ENCODE data around the gene DMPK. TPM values are rescaled to one million over a fixed set of nuclear protein-coding genes. Genes with fewer than 3 reads are reported as not detected.

The DMPK gene
- total and polyA plus RNA-seq, 2 donors (not counting 1 experiment from before 2014, with no cell fraction given) = 54.7 to 115 TPM

DNA sequence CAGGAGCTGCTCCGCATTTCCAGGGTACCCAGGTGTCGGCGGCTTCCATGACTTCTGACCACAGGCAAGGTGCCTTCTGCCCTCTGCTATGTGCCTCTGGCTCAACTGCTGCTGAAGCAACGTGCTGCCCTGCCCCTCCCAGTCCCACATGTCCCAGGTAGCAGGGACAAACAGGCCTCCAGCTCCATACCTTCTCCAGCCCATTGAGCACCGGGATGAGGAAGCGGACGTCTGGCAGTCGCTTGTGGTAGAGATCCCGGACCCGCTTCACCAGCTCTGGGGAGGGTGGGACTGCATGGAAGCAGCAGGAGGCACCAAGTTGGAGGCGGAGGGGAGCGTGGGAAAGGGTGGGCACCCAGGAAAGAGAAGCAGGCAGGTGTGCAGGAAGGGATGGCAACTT, 40.9 kb upstream of the DMPK start:
- H3K4me3 ChIP-seq (replicated peaks in 1 of 4; ENCODE audit: control extremely low read depth in 1 of 4, insufficient read depth in 1 of 4, low read depth in 3 of 4, low read length in 4 of 4) = no peak overlapping the region
- TF ChIP-seq, protein P1, sequence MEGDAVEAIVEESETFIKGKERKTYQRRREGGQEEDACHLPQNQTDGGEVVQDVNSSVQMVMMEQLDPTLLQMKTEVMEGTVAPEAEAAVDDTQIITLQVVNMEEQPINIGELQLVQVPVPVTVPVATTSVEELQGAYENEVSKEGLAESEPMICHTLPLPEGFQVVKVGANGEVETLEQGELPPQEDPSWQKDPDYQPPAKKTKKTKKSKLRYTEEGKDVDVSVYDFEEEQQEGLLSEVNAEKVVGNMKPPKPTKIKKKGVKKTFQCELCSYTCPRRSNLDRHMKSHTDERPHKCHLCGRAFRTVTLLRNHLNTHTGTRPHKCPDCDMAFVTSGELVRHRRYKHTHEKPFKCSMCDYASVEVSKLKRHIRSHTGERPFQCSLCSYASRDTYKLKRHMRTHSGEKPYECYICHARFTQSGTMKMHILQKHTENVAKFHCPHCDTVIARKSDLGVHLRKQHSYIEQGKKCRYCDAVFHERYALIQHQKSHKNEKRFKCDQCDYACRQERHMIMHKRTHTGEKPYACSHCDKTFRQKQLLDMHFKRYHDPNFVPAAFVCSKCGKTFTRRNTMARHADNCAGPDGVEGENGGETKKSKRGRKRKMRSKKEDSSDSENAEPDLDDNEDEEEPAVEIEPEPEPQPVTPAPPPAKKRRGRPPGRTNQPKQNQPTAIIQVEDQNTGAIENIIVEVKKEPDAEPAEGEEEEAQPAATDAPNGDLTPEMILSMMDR (conservative IDR thresholded peaks at IDR 0.05 in 1 of 2, IDR thresholded peaks at IDR 0.05 in 1 of 2; ENCODE audit: low read depth in 1 of 2, low read length in 2 of 2) = no peak
- TF ChIP-seq EZH2 (IDR thresholded peaks at IDR 0.05; ENCODE audit: low read length, missing control alignments) = no peak
- no peak for DNase-seq (ENCODE audit: low read depth in 2 of 2)
- H4K20me1 ChIP-seq (ENCODE audit: control insufficient read depth, extremely low read depth, insufficient read depth, low read length) = no peaks in the 10 kb centered on the region
- no peak overlapping the region for H3K9ac ChIP-seq (ENCODE audit: insufficient read depth, low read length)
- H3K27me3 ChIP-seq (ENCODE audit: control insufficient read depth, insufficient read depth, low read length) = no peaks in the 10 kb centered on the region
- H2AFZ ChIP-seq (ENCODE audit: low read length) = no peak overlapping the region
- H3K36me3 ChIP-seq (ENCODE audit: control insufficient read depth, insufficient read depth, low read length) = peaks cover 36% of the 10 kb centered on the region
- H3K9me3 ChIP-seq (ENCODE audit: control insufficient read depth, insufficient read depth, low read depth, low read length) = no peaks in the 10 kb centered on the region
- no peak overlapping the region for H3K4me2 ChIP-seq (ENCODE audit: extremely low read depth, insufficient read depth, low read length)
- no peak overlapping the region for H3K27ac ChIP-seq (ENCODE audit: insufficient read depth, low read length)
- no peaks in the 10 kb centered on the region for H3K79me2 ChIP-seq (ENCODE audit: control insufficient read depth, insufficient read depth, low read length)
- no peaks in the 10 kb centered on the region for H3K4me1 ChIP-seq (ENCODE audit: control insufficient read depth, extremely low read depth, insufficient read depth, low read length)

- Histone ChIP-seq H4K20me1 (ENCODE audit: control insufficient read depth, extremely low read depth, insufficient read depth, low read length) (no peaks in the 10 kb centered on the region), H3K9me3 (ENCODE audit: control insufficient read depth, insufficient read depth, low read depth, low read length) (no peaks in the 10 kb centered on the region), H3K4me3 (replicated peaks in 1 of 4; ENCODE audit: control extremely low read depth in 1 of 4, insufficient read depth in 1 of 4, low read depth in 3 of 4, low read length in 4 of 4) (no peak overlapping the region), H3K79me2 (ENCODE audit: control insufficient read depth, insufficient read depth, low read length) (no peaks in the 10 kb centered on the region), H3K36me3 (ENCODE audit: control insufficient read depth, insufficient read depth, low read length) (peaks cover 39% of the 10 kb centered on the region), H3K4me2 (ENCODE audit: extremely low read depth, insufficient read depth, low read length) (no peak overlapping the region), H3K27ac (ENCODE audit: insufficient read depth, low read length) (no peak overlapping the region), H3K4me1 (ENCODE audit: control insufficient read depth, extremely low read depth, insufficient read depth, low read length) (no peaks in the 10 kb centered on the region), H3K9ac (ENCODE audit: insufficient read depth, low read length) (no peak overlapping the region), H2AFZ (ENCODE audit: low read length) (no peak overlapping the region), H3K27me3 (ENCODE audit: control insufficient read depth, insufficient read depth, low read length) (no peaks in the 10 kb centered on the region)
- TF ChIP-seq, protein P1 (conservative IDR thresholded peaks at IDR 0.05 in 1 of 2, IDR thresholded peaks at IDR 0.05 in 1 of 2; ENCODE audit: low read depth in 1 of 2, low read length in 2 of 2) = no peak
- TF ChIP-seq EZH2 (IDR thresholded peaks at IDR 0.05; ENCODE audit: low read length, missing control alignments) = no peak
- DNase-seq (ENCODE audit: low read depth in 2 of 2) = no peak
Measured at GRCh38 chr19:45822716-45823115, 40.4 kb upstream of the DMPK start.

- H3K27me3 ChIP-seq (ENCODE audit: control insufficient read depth, insufficient read depth, low read length) = no peaks in the 10 kb centered on the region
Measured at GRCh38 chr19:45821570-45821969, 39.3 kb upstream of the DMPK start.

More at GRCh38 chr19:45821570-45821969, 39.3 kb upstream of the DMPK start:
- H3K4me2 ChIP-seq (ENCODE audit: extremely low read depth, insufficient read depth, low read length) = no peak overlapping the region
- no peak overlapping the region for H3K9ac ChIP-seq (ENCODE audit: insufficient read depth, low read length)
- H4K20me1 ChIP-seq (ENCODE audit: control insufficient read depth, extremely low read depth, insufficient read depth, low read length) = no peaks in the 10 kb centered on the region
- H3K36me3 ChIP-seq (ENCODE audit: control insufficient read depth, insufficient read depth, low read length) = peaks cover 37% of the 10 kb centered on the region
- no peak overlapping the region for H3K27ac ChIP-seq (ENCODE audit: insufficient read depth, low read length)
- H3K4me1 ChIP-seq (ENCODE audit: control insufficient read depth, extremely low read depth, insufficient read depth, low read length) = peaks cover 2% of the 10 kb centered on the region
- H3K79me2 ChIP-seq (ENCODE audit: control insufficient read depth, insufficient read depth, low read length) = no peaks in the 10 kb centered on the region
- no peak overlapping the region for H3K4me3 ChIP-seq (replicated peaks in 1 of 4; ENCODE audit: control extremely low read depth in 1 of 4, insufficient read depth in 1 of 4, low read depth in 3 of 4, low read length in 4 of 4)
- DNase-seq (ENCODE audit: low read depth in 2 of 2) = no peak
- no peak overlapping the region for H2AFZ ChIP-seq (ENCODE audit: low read length)
- no peak for TF ChIP-seq EZH2 (IDR thresholded peaks at IDR 0.05; ENCODE audit: low read length, missing control alignments)
- TF ChIP-seq, protein P1 (conservative IDR thresholded peaks at IDR 0.05 in 1 of 2, IDR thresholded peaks at IDR 0.05 in 1 of 2; ENCODE audit: low read depth in 1 of 2, low read length in 2 of 2) = no peak
- no peaks in the 10 kb centered on the region for H3K9me3 ChIP-seq (ENCODE audit: control insufficient read depth, insufficient read depth, low read depth, low read length)

Data from fibroblast of lung (primary cell).